ENCODE data around the gene CNKSR1.

Gene CNKSR1

GRCh38 chr1:26177182-26177684, at the start of gene CNKSR1:
TSS of gene CNKSR1 (plus strand) at chr1:26177491. CDS start at chr1:26177548, 57 bp downstream.
- peak within 1 kb of the TSS; percentile 66 for H3K27ac ChIP-seq
- TF ChIP-seq, protein P1, sequence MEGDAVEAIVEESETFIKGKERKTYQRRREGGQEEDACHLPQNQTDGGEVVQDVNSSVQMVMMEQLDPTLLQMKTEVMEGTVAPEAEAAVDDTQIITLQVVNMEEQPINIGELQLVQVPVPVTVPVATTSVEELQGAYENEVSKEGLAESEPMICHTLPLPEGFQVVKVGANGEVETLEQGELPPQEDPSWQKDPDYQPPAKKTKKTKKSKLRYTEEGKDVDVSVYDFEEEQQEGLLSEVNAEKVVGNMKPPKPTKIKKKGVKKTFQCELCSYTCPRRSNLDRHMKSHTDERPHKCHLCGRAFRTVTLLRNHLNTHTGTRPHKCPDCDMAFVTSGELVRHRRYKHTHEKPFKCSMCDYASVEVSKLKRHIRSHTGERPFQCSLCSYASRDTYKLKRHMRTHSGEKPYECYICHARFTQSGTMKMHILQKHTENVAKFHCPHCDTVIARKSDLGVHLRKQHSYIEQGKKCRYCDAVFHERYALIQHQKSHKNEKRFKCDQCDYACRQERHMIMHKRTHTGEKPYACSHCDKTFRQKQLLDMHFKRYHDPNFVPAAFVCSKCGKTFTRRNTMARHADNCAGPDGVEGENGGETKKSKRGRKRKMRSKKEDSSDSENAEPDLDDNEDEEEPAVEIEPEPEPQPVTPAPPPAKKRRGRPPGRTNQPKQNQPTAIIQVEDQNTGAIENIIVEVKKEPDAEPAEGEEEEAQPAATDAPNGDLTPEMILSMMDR (IDR thresholded peaks at IDR 0.05): peak; percentile 84
- no peak for TF ChIP-seq ZFX (IDR thresholded peaks at IDR 0.05; ENCODE audit: borderline replicate concordance)

DNA sequence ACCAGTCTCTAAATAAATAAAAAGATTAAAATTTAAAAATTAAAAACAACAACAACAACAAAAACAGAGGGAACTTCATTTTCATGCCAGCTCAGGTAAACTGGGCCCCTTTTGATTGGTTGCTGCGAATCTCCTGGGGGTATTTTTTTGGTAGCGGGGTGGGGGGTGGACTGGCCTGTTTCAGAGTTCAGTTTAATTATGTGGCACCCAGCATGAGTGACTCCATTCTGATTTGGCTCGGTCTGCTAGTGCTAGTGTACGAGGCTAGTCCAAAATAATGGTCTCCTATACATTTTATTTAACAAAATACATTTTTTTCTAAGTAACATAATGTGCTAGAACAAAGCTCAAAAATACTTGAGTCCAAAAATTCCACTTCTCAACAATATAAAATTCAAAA, 47.5 kb upstream of the CNKSR1 start:
- TF ChIP-seq, protein P1 (IDR thresholded peaks at IDR 0.05): no peak
- TF ChIP-seq ZFX (IDR thresholded peaks at IDR 0.05; ENCODE audit: borderline replicate concordance): no peak
- H3K27ac ChIP-seq: no peak overlapping the region

- H3K27ac ChIP-seq: no peak overlapping the region
- TF ChIP-seq, protein P1 (IDR thresholded peaks at IDR 0.05): no peak
- TF ChIP-seq ZFX (IDR thresholded peaks at IDR 0.05; ENCODE audit: borderline replicate concordance): no peak
Measured at GRCh38 chr1:26130695-26131094, 46.6 kb upstream of the CNKSR1 start.

- no peak for TF ChIP-seq ZFX (IDR thresholded peaks at IDR 0.05; ENCODE audit: borderline replicate concordance)
Measured at GRCh38 chr1:26132128-26132833, 45.0 kb upstream of the CNKSR1 start.

DNA sequence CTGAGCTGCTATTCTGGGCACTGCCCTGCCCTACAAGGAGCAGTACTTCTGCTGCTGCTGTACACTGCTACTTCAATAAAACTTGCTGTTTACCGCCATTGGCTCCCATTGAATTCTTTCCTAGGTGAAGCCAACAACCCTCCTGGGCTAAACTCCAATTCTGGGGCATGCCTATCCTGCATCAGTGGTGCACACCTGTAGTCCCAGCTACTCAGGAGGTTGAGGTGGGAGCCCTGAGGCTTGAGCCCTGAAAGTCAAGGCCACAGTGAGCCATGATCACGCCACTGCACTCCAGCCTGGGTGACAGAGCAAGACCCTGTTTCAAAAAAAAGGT, 44.5 kb upstream of the CNKSR1 start:
- no peak for TF ChIP-seq ZFX (IDR thresholded peaks at IDR 0.05; ENCODE audit: borderline replicate concordance)
- TF ChIP-seq, protein P1 (IDR thresholded peaks at IDR 0.05): no peak
- no peak overlapping the region for H3K27ac ChIP-seq

More at GRCh38 chr1:26132128-26132833, 45.0 kb upstream of the CNKSR1 start:
- H3K27ac ChIP-seq: no peak overlapping the region

DNA sequence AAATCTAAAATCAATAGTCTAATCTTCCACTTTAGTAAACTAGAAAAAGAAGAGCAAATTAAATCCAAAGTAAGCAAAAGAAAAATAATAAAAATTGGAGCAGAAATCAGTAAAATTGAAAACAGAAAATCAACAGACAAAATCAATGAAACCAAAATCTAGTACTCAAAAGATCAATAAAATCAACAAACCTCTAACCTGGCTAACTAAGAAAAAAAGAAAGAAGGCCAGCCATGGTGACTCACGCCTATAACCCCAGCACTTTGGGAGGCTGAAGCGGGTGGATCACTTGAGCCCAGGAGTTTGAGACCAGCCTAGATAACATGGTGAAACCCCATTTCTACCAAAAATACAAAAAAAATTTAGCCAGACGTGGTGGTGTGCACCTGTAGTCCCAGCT, 42.8 kb upstream of the CNKSR1 start:
- TF ChIP-seq, protein P1 (IDR thresholded peaks at IDR 0.05): no peak
- no peak for TF ChIP-seq ZFX (IDR thresholded peaks at IDR 0.05; ENCODE audit: borderline replicate concordance)
- H3K27ac ChIP-seq: no peak overlapping the region

DNA sequence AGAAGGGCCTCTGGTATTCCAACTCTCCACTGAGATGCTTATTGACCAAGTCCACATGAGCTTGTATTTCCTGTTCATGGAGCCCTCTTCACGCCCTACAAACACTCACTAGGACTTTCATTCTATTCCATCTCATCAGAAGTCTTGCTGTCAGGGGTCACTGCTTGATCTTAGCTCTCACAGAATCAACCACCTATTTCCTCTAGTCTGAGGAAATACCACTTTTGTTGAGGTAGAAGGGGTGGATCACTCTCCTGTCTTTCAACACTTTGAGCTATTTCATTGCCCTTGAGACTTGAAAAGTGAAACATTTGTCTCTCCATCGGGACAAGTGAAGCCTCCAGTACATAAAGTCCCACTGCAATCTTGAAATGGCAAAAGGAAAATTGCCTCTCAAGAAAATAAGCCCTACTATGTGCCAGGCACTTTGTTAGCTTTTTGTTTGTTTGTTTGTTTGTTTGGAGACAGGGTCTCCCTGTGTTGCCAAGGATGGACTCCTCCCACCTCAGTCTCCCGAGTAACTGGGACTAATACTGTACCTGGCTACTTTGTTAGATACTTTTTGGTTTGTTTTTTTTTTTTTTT, 38.2 kb upstream of the CNKSR1 start:
- no peak for TF ChIP-seq ZFX (IDR thresholded peaks at IDR 0.05; ENCODE audit: borderline replicate concordance)
- TF ChIP-seq, protein P1 (IDR thresholded peaks at IDR 0.05): no peak
- no peak overlapping the region for H3K27ac ChIP-seq

Data from 22Rv1 (cell line).